OCI-LY1 (cell line): Measurements from ENCODE around the gene ACVR1C.

Experiments
- CTCF ChIP-seq: fragments of 200-600 bp; sonication (generic), shearing (Covaris generic); IDR thresholded peaks from 2 replicates; pipeline ENCODE4 v1.5.1; 2017; ENCODE audit warnings: mild to moderate bottlenecking, antibody characterized with exemption, low read length, moderate library complexity, mixed read lengths
- EZH2 ChIP-seq: fragments of 200-600 bp; sonication (generic), shearing (Covaris generic); IDR thresholded peaks from 2 replicates; pipeline ENCODE4 v1.8.0; 2017; ENCODE audit warnings: borderline replicate concordance, mixed run types, mild to moderate bottlenecking, antibody characterized with exemption, low read length, moderate library complexity, mixed read lengths

- TF ChIP-seq CTCF: no peak
- TF ChIP-seq EZH2: no peak
Observed at GRCh38 chr2:157606534-157606933, 22.1 kb downstream of the ACVR1C start.
